Hepatocyte (in vitro differentiated cells): ENCODE data around the gene HOXD9. TPM values are rescaled to one million over a fixed set of nuclear protein-coding genes. Genes with fewer than 3 reads are reported as not detected.
A peak's percentile ranks its signal among the peaks of the same experiment; 100 is the strongest.

Source experiments
- DNase-seq: peaks from one replicate; pipeline ENCODE4 v3.0.0-alpha.2; 2016; ENCODE audit warnings: low spot score
- H2AFZ ChIP-seq: fragments of 200-600 bp; sonication (generic); 2 replicates; pipeline ENCODE4 v1.6.0; 2016; ENCODE audit warnings: antibody characterized with exemption, mild to moderate bottlenecking
- H3K27ac ChIP-seq: fragments of 200-600 bp; sonication (generic); 2 replicates; pipeline ENCODE4 v1.5.1; 2016; ENCODE audit warnings: mild to moderate bottlenecking
- H3K27me3 ChIP-seq: fragments of 200-600 bp; sonication (generic); 2 replicates; pipeline ENCODE4 v1.6.1; 2016
- H3K36me3 ChIP-seq: fragments of 200-600 bp; sonication (generic); replicated peaks from 2 replicates; pipeline ENCODE4 v1.5.1; 2016; ENCODE audit warnings: low read depth; ENCODE audit not compliant: insufficient read depth
- H3K4me1 ChIP-seq: fragments of 200-600 bp; sonication (generic); 2 replicates; pipeline ENCODE4 v1.5.1; 2016; ENCODE audit warnings: mild to moderate bottlenecking, moderate library complexity; ENCODE audit not compliant: insufficient read depth
- H3K4me2 ChIP-seq: fragments of 200-600 bp; sonication (generic); 2 replicates; pipeline ENCODE4 v1.6.0; 2016
- H3K4me3 ChIP-seq: fragments of 200-600 bp; sonication (generic); 2 replicates; pipeline ENCODE4 v1.5.1; 2016; ENCODE audit warnings: mild to moderate bottlenecking
- H3K79me2 ChIP-seq: fragments of 200-600 bp; sonication (generic); 2 replicates; pipeline ENCODE4 v1.6.0; 2017; ENCODE audit warnings: mild to moderate bottlenecking
- H3K9me2 ChIP-seq: fragments of 200-600 bp; sonication (generic); replicated peaks from 2 replicates; pipeline ENCODE4 v1.6.0; 2017; ENCODE audit warnings: mild to moderate bottlenecking; ENCODE audit not compliant: insufficient read depth
- H3K9me3 ChIP-seq: fragments of 200-600 bp; sonication (generic); 2 replicates; pipeline ENCODE4 v1.5.1; 2016; ENCODE audit warnings: low read depth, mild to moderate bottlenecking
- H4K20me1 ChIP-seq: fragments of 200-600 bp; sonication (generic); 2 replicates; pipeline ENCODE4 v1.6.0; 2016; ENCODE audit warnings: mild to moderate bottlenecking; ENCODE audit not compliant: insufficient read depth, poor library complexity, severe bottlenecking
- CTCF ChIP-seq: fragments of 200-600 bp; sonication (generic); IDR thresholded peaks from 2 replicates; pipeline ENCODE4 v1.5.1; 2016; ENCODE audit warnings: antibody characterized with exemption, mild to moderate bottlenecking; ENCODE audit not compliant: poor library complexity
- EZH2 ChIP-seq: fragments of 200-600 bp; sonication (generic); IDR thresholded peaks from 2 replicates; pipeline ENCODE4 v1.6.1; 2016; ENCODE audit warnings: antibody characterized with exemption, mild to moderate bottlenecking, borderline replicate concordance
- EZH2phosphoT487 ChIP-seq: fragments of 200-600 bp; sonication (generic); IDR thresholded peaks from one replicate; pipeline ENCODE4 v1.6.1; 2018; ENCODE audit warnings: antibody characterized with exemption, mild to moderate bottlenecking, low read depth, moderate library complexity; ENCODE audit not compliant: unreplicated experiment, severe bottlenecking
- WGBS: methylation state at CpG from one replicate; pipeline ENCODE4 v1.1.6; 2016; ENCODE audit warnings: low lambda C conversion rate; ENCODE audit errors: missing lambda C conversion rate; 5-methylcytosine and 5-hydroxymethylcytosine counted together
- polyA plus RNA-seq: library from polyadenylated mRNA; unstranded; fragments of >200 nt; fragmentation: Nextera tagmentation; extraction: Ambion mirVana; gene quantifications from 2 replicates; pipeline ENCODE4 v1.2.1, GENCODE V29; 2016
- total RNA-seq: library from RNA; depleted of rRNA; stranded (reverse); fragments of >200 nt; gene quantifications from 2 replicates; pipeline ENCODE4 v1.2.3, GENCODE V29; 2014

Gene HOXD9
- total and polyA plus RNA-seq, 2 experiments from 2014 or later, result 2.9 to 4.7 TPM

DNA sequence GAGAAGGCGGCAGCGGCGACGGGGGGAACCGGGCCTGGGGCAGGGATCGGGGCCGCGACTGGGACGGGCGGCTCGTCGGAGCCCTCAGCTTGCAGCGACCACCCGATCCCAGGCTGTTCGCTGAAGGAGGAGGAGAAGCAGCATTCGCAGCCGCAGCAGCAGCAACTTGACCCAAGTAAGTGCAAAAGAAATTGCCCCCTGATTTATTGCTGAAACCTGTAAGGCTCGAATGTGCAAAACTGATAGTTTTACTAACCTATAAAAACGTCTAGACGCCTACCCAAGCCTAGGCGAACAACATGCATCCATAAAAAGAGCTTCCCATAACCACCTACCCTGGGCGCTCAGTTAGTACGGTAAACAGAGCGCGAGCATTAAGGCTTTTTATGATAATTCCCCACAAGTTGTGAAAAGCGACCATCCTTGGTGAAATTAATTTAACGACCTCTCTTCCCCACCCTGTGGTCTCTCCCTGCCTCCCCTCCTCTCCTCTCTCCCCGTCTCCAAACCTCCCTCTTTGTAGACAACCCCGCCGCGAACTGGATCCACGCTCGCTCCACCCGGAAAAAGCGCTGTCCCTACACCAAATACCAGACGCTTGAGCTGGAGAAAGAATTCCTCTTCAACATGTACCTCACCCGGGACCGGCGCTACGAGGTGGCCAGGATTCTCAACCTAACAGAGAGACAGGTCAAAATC, 1.0 kb downstream of the HOXD9 start:
- Histone ChIP-seq H2AFZ (no peak overlapping the region), H3K4me1 (peaks cover 14% of the 10 kb centered on the region), H3K9me2 (no peaks in the 10 kb centered on the region), H3K27me3 (peaks cover 96% of the 10 kb centered on the region), H3K27ac (no peak overlapping the region), H3K4me2 (peak overlapping the region; percentile 89), H3K79me2 (no peaks in the 10 kb centered on the region), H3K36me3 (no peaks in the 10 kb centered on the region), H3K9me3 (no peaks in the 10 kb centered on the region), H3K4me3 (no peak overlapping the region), H4K20me1 (peaks cover 26% of the 10 kb centered on the region)
- no peak for DNase-seq
- TF ChIP-seq EZH2 (peak; percentile 83), CTCF (no peak)
- 22% methylated on average over 38 of the region's 40 CpGs for WGBS

DNA sequence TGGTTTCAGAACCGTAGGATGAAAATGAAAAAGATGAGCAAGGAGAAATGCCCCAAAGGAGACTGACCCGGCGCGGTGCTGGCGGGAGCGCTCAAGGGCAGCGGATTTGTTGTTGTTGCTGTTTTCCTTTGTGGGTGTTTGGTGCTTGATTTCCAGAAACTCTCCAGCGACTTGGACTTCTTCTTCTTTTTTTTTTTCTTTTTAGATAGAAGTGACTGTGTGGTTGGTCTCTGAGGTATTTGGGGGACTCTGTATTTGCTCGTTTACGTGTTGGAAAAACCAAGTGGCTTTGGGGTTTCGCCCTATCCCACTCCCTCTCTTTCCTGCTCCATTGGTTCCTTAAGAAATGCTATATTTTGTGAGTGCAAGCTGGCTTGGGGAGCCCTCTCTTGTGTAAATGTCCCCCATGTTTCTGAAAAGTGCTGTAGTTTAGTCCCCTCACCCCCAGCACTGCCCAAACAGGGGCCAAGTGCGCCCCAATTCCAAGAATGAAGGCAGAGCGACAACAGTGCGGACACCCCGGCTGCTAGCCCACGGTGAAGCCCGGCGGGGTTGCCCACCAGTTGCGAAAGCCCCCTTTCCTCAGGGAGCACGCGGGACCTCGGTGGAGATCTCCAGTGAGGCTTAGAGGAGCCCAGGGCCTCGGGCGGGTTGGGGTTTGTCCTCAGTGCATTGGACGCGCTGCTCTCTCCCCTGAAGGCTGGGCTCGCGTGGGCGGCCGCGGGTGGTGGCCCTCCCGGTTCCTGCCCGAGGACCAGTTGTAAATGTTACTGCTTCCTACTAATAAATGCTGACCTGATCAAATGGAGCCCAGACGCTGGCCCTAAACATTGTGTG, 1.8 kb downstream of the HOXD9 start:
- Histone ChIP-seq H3K4me1 (peaks cover 21% of the 10 kb centered on the region), H3K27me3 (peaks cover 97% of the 10 kb centered on the region), H4K20me1 (peaks cover 24% of the 10 kb centered on the region), H3K9me3 (no peaks in the 10 kb centered on the region), H3K36me3 (no peaks in the 10 kb centered on the region), H3K9me2 (no peaks in the 10 kb centered on the region), H3K4me2 (peak overlapping the region; percentile 89), H3K79me2 (no peaks in the 10 kb centered on the region), H3K27ac (no peak overlapping the region), H3K4me3 (no peak overlapping the region), H2AFZ (no peak overlapping the region)
- DNase-seq, result no peak
- WGBS, result 40% methylated on average over 34 of the region's 34 CpGs
- TF ChIP-seq EZH2 (peak; percentile 6), CTCF (no peak), EZH2phosphoT487 (no peak)

DNA sequence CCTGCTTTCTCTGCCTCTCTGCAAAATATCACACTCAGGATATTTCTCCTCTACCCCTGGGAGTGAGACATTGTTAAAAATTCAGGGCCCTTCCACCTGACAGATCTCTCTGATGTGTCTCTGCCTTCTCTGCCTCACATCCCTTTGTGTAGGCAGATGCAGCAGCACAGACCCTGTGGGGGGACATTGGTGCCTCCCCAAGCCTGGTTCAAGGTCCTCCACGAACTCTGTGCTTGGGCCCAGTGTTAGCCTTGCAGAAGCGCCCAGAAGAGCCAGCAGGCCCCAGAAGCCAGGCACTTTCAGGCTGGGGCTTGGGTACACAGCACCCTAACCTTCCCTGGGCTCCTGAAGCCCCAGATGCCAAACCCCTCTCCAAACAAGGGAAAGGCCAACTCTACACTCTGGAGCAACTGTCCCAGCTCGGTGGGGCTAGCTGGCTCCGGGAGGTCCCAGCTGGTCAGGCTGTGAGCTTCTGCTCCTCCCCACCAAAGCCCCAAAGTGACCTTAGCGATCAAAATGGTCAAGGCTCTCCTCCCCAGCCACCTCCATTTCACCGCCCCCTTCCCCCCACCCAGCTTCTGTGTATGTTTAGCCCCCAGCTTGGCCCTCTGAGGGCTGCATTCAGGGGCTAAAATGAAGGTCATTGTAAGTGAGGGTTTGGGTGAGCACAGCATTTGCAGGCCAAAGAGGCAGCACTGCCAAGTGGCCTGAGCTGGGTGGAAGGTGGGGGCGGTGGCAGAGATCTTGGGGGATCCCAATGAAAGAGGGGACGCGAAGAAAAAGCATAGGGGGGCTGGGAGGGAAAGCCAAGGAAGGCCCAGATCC, 2.6 kb downstream of the HOXD9 start:
- Histone ChIP-seq H3K4me3 (no peak overlapping the region), H3K9me3 (no peaks in the 10 kb centered on the region), H3K27me3 (peaks cover 91% of the 10 kb centered on the region), H3K9me2 (no peaks in the 10 kb centered on the region), H4K20me1 (peaks cover 19% of the 10 kb centered on the region), H3K27ac (no peak overlapping the region), H3K36me3 (no peaks in the 10 kb centered on the region), H3K79me2 (no peaks in the 10 kb centered on the region), H2AFZ (no peak overlapping the region), H3K4me2 (no peak overlapping the region), H3K4me1 (peaks cover 26% of the 10 kb centered on the region)
- WGBS, result 55% methylated on average over 7 of the region's 9 CpGs
- DNase-seq, result no peak
- TF ChIP-seq CTCF (no peak), EZH2phosphoT487 (no peak), EZH2 (no peak)
